HepG2 (cell line): Measurements from ENCODE around the gene CISTR. TPM values are rescaled to one million over a fixed set of nuclear protein-coding genes. Genes with fewer than 3 reads are reported as not detected.

ENCODE experiments used
- ATAC-seq: fragments of 200-7000 bp; cut with Tn5 transposase; 3 replicates; pipeline ENCODE4 v1.9.1; 2020; ENCODE audit warnings: mild to moderate bottlenecking, moderate library complexity
- BruUV-seq: library from RNA; stranded (reverse); fragments of 400-500 nt; replicated peaks from 2 replicates; lab custom pipeline; 2021; lab: Mats Ljungman, UMichigan
- CTCF ChIA-PET: fragments of 300-600 bp; formaldehyde crosslinking; extraction: SDS; loops from one replicate; lab custom pipeline; 2021; ENCODE audit warnings: low total read pairs, inconsistent platforms, low intra/inter-chr PET ratio; lab: Yijun Ruan, JAX
- POLR2A ChIA-PET: fragments of 350-600 bp; sonication (Branson Sonifier 250); formaldehyde crosslinking; loops from one replicate; lab custom pipeline; 2020; ENCODE audit warnings: antibody characterized with exemption, inconsistent platforms; lab: Yijun Ruan, JAX
- DNase-seq: peaks from one replicate; pipeline ENCODE4 v3.0.0-alpha.2; 2015; ENCODE audit warnings: low spot score
- FAIRE-seq: peaks from 3 replicates; lab custom pipeline; 2011; peaks lifted over from hg19 to GRCh38; lab: Jason Lieb, UNC
- H2AFZ ChIP-seq: one replicate; pipeline ENCODE4 v1.6.1; 2011; ENCODE audit warnings: low read length, inconsistent platforms
- H3K27ac ChIP-seq: fragments of 300-600 bp; 3 replicates; pipeline ENCODE4 v1.8.0; 2011; ENCODE audit warnings: mixed run types, mild to moderate bottlenecking, mixed read lengths, low read length, inconsistent platforms; ENCODE audit not compliant: insufficient read depth; ENCODE audit errors: extremely low read length
- H3K27me3 ChIP-seq, 2 experiments: fragments of 200-600 bp in 1 of 2; 2 replicates in 1 of 2; 3 replicates in 1 of 2; pipeline versions ENCODE4 v1.6.0 to v1.8.0; 2011; ENCODE audit warnings: low read length in 2 of 2, mild to moderate bottlenecking in 2 of 2, moderate library complexity in 2 of 2, inconsistent platforms in 1 of 2; ENCODE audit not compliant: insufficient read depth in 2 of 2, control insufficient read depth in 1 of 2
- H3K36me3 ChIP-seq, 2 experiments: fragments of 200-600 bp in 1 of 2; replicated peaks in 1 of 2; 2 replicates in 1 of 2; 3 replicates in 1 of 2; pipeline versions ENCODE4 v1.5.1 to v1.8.0; 2011; ENCODE audit warnings: low read length in 2 of 2, inconsistent platforms in 1 of 2; ENCODE audit not compliant: insufficient read depth in 2 of 2, control insufficient read depth in 1 of 2
- H3K4me1 ChIP-seq: 2 replicates; pipeline ENCODE4 v1.5.1; 2012; ENCODE audit warnings: low read length, inconsistent platforms; ENCODE audit not compliant: insufficient read depth
- H3K4me2 ChIP-seq: 2 replicates; pipeline ENCODE4 v1.6.0; 2011; ENCODE audit warnings: low read depth, low read length, inconsistent platforms
- H3K4me3 ChIP-seq, 3 experiments: fragments of 200-600 bp in 1 of 3; sonication (generic), shearing (Covaris generic) in 1 of 3; replicated peaks in 1 of 3; 2 replicates each; pipeline ENCODE4 v1.5.1; 2011 to 2016; ENCODE audit warnings: low read length in 3 of 3, inconsistent platforms in 2 of 3, low read depth in 2 of 3, mild to moderate bottlenecking in 2 of 3, control low read depth in 1 of 3, mixed read lengths in 1 of 3; ENCODE audit not compliant: insufficient read depth in 1 of 3
- H3K79me2 ChIP-seq: one replicate; pipeline ENCODE4 v1.6.1; 2011; ENCODE audit warnings: low read length, inconsistent platforms; ENCODE audit not compliant: insufficient read depth
- H3K9ac ChIP-seq: 2 replicates; pipeline ENCODE4 v1.6.0; 2011; ENCODE audit warnings: mild to moderate bottlenecking, low read depth, low read length, inconsistent platforms; ENCODE audit not compliant: insufficient read depth
- H3K9me3 ChIP-seq: 2 replicates; pipeline ENCODE4 v1.5.1; 2012; ENCODE audit warnings: mild to moderate bottlenecking, low read length
- H4K20me1 ChIP-seq: 2 replicates; pipeline ENCODE4 v1.6.0; 2011; ENCODE audit warnings: inconsistent platforms, mild to moderate bottlenecking, low read length, moderate library complexity; ENCODE audit not compliant: insufficient read depth
- ARID2 ChIP-seq: sonication (generic); formaldehyde crosslinking; IDR thresholded peaks from 2 replicates; pipeline ENCODE4 v1.8.1; 2022; ENCODE audit warnings: mild to moderate bottlenecking, missing genetic modification reagents, borderline replicate concordance
- FOXK1 ChIP-seq: sonication (generic); formaldehyde crosslinking; IDR thresholded peaks from 2 replicates; pipeline ENCODE4 v1.4.0; 2020; ENCODE audit warnings: low read depth, missing genetic modification reagents, borderline replicate concordance
- GTF2F1 ChIP-seq: fragments of 150-350 bp; IDR thresholded peaks from 2 replicates; pipeline ENCODE4 v1.6.1; 2014; ENCODE audit warnings: low read length
- HNRNPL ChIP-seq: fragments of 200-400 bp; formaldehyde crosslinking; IDR thresholded peaks from 2 replicates; pipeline ENCODE4 v1.6.1; 2017; ENCODE audit warnings: mild to moderate bottlenecking, low read depth, low read length
- ISL2 ChIP-seq: sonication (generic); formaldehyde crosslinking; IDR thresholded peaks from 2 replicates; pipeline ENCODE4 v1.5.0; 2020; ENCODE audit warnings: missing genetic modification reagents
- KLF15 ChIP-seq: sonication (generic); formaldehyde crosslinking; IDR thresholded peaks from 2 replicates; pipeline ENCODE4 v1.8.1; 2023; ENCODE audit warnings: borderline replicate concordance, mild to moderate bottlenecking, inconsistent platforms, missing genetic modification reagents, mixed read lengths
- MAF1 ChIP-seq: sonication (generic); formaldehyde crosslinking; IDR thresholded peaks from 2 replicates; pipeline ENCODE4 v1.5.0; 2020; ENCODE audit warnings: missing genetic modification reagents, borderline replicate concordance
- MAZ ChIP-seq, 2 experiments: sonication (generic) in 1 of 2; formaldehyde crosslinking in 1 of 2; IDR thresholded peaks; 2 replicates each; pipeline versions ENCODE4 v1.5.0 to v1.6.1; 2012 to 2020; ENCODE audit warnings: low read depth in 2 of 2, mild to moderate bottlenecking in 2 of 2, borderline replicate concordance in 1 of 2, improper control_type of control experiment in 1 of 2, low read length in 1 of 2, missing genetic modification reagents in 1 of 2, moderate library complexity in 1 of 2
- NFKB2 ChIP-seq: sonication (generic); formaldehyde crosslinking; IDR thresholded peaks from 2 replicates; pipeline ENCODE4 v1.4.0; 2020; ENCODE audit warnings: missing genetic modification reagents, borderline replicate concordance
- SAP130 ChIP-seq: IDR thresholded peaks from 2 replicates; pipeline ENCODE4 v1.6.1; 2016; ENCODE audit warnings: low read depth
- TEAD2 ChIP-seq: sonication (generic); formaldehyde crosslinking; IDR thresholded peaks from 2 replicates; pipeline ENCODE4 v1.9.0; 2021; ENCODE audit warnings: missing genetic modification reagents
- ZNF678 ChIP-seq: sonication (generic); formaldehyde crosslinking; IDR thresholded peaks from 2 replicates; pipeline ENCODE4 v1.4.0; 2020; ENCODE audit warnings: mild to moderate bottlenecking, missing genetic modification reagents
- ZNF766 ChIP-seq: sonication (generic); formaldehyde crosslinking; IDR thresholded peaks from 2 replicates; pipeline ENCODE4 v1.5.0; 2020; ENCODE audit warnings: missing genetic modification reagents, borderline replicate concordance
- ZNF891 ChIP-seq: sonication (generic); formaldehyde crosslinking; IDR thresholded peaks from 2 replicates; pipeline ENCODE4 v1.5.0; 2020; ENCODE audit warnings: mild to moderate bottlenecking, missing genetic modification reagents
- WGBS: methylation state at CpG from one replicate; pipeline ENCODE4 v1.1.6; 2017; ENCODE audit warnings: low lambda C conversion rate; 5-methylcytosine and 5-hydroxymethylcytosine counted together
- in situ Hi-C: cut with HindIII; loops from 2 replicates; pipeline ENCODE4 v1.10.0; 2017; ENCODE audit warnings: low pct_unique_long_range_greater_than_20kb; ENCODE audit not compliant: extremely low pct_ligation_motif_present
- intact Hi-C: fragments of 100-400 bp; cut with micrococcal nuclease; formaldehyde crosslinking; loops from one replicate; pipeline ENCODE4 v1.10.0; 2022; ENCODE audit not compliant: unreplicated experiment
- polyA plus RNA-seq, 8 experiments: library from polyadenylated mRNA; depleted of rRNA in 3 of 8; stranded (reverse) in 7 of 8; unstranded in 1 of 8; fragments of >200 nt; fragmentation: Illumina TruSeq in 4 of 8; extraction: Trizol in 4 of 8; gene quantifications; 2 replicates each; pipeline versions ENCODE4 v1.2.1 to v1.2.3, GENCODE V29; 2011 to 2016; ENCODE audit warnings: low read depth in 4 of 8, missing spikeins in 1 of 8, mixed read lengths in 1 of 8; ENCODE audit not compliant: insufficient read depth in 1 of 8
- total RNA-seq, 5 experiments: library from RNA; depleted of rRNA; stranded (reverse); fragments of >200 nt; fragmentation: Illumina TruSeq; extraction: Trizol; gene quantifications; 2 replicates each; pipeline ENCODE4 v1.2.3, GENCODE V29; 2016; ENCODE audit warnings: low read depth in 1 of 5
- TF ChIP-seq, protein P1 (sequence below): IDR thresholded peaks from 2 replicates; pipeline ENCODE4 v1.4.0; 2020; ENCODE audit warnings: mild to moderate bottlenecking, missing genetic modification reagents
- TF ChIP-seq, protein P2 (sequence below): sonication (generic); formaldehyde crosslinking; IDR thresholded peaks from 2 replicates; pipeline ENCODE4 v1.4.0; 2020; ENCODE audit warnings: missing genetic modification reagents

Gene CISTR
- total and polyA plus RNA-seq, 2 of the 13 experiments (the other 11 are each of a cell fraction or from before 2014, with no cell fraction given), result not detected

DNA sequence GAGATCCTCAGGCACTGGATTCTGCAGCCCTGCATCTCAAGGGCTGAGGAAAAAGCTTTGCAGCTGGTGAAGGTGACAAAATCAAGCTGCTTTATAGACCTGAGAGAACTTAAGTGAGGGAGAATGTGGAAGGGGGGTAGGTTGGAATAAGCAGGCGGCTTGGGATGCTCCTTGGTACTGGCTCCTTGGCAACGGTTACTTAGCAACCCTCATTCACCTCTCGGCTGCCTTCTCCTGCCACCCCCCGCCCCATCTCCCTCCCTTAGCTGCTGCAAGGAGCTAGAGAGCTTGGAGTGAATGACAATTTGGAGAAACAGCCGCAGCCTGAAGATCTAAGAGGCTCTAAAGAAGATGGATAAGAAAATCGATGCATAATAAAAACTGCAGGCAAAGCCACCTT, 44.1 kb upstream of the CISTR start:
- DNase-seq, result no peak
- ATAC-seq, result no peak
- no peak overlapping the region for H3K4me2 ChIP-seq
- BruUV-seq, result no TSS peak
- H3K36me3 ChIP-seq, result no peaks in the 10 kb centered on the region
- H3K79me2 ChIP-seq, result no peaks in the 10 kb centered on the region
- no peaks in the 10 kb centered on the region for H3K9me3 ChIP-seq
- intact Hi-C loops, result no loop called here
- H3K4me1 ChIP-seq, result peaks cover 36% of the 10 kb centered on the region
- no peak overlapping the region for H2AFZ ChIP-seq
- FAIRE-seq, result no peak
- no peaks in the 10 kb centered on the region for H4K20me1 ChIP-seq
- no peak overlapping the region for H3K27ac ChIP-seq
- H3K27me3 ChIP-seq, result no peaks in the 10 kb centered on the region; a peak in 1 of 5 replicates
- WGBS, result 71% methylated on average over 6 of the region's 6 CpGs
- H3K4me3 ChIP-seq, result no peak overlapping the region
- in situ Hi-C loops, result loop anchor here (25.0 kb wide), 1 partner anchor 141 kb away; the partner anchor contains the start of gene HOXC13
- CTCF ChIA-PET, result no interaction called here
- POLR2A ChIA-PET, result no interaction called here
- no peak overlapping the region for H3K9ac ChIP-seq
- TF ChIP-seq NFKB2 (CRISPR knock-in tag) (no peak), GTF2F1 (no peak), SAP130 (CRISPR knock-in tag) (no peak), ARID2 (CRISPR knock-in tag) (no peak), MAZ (IDR thresholded peaks at IDR 0.05; ENCODE audit: borderline replicate concordance, low read depth, low read length) (no peak), MAZ (CRISPR knock-in tag; IDR thresholded peaks at IDR 0.05; ENCODE audit: low read depth) (no peak), ZNF766 (CRISPR knock-in tag) (no peak), FOXK1 (no peak), KLF15 (no peak), ISL2 (no peak), ZNF678 (CRISPR knock-in tag) (no peak), TEAD2 (no peak), MAF1 (CRISPR knock-in tag) (no peak), ZNF891 (CRISPR knock-in tag) (no peak), HNRNPL (no peak)
- TF ChIP-seq, protein P1, sequence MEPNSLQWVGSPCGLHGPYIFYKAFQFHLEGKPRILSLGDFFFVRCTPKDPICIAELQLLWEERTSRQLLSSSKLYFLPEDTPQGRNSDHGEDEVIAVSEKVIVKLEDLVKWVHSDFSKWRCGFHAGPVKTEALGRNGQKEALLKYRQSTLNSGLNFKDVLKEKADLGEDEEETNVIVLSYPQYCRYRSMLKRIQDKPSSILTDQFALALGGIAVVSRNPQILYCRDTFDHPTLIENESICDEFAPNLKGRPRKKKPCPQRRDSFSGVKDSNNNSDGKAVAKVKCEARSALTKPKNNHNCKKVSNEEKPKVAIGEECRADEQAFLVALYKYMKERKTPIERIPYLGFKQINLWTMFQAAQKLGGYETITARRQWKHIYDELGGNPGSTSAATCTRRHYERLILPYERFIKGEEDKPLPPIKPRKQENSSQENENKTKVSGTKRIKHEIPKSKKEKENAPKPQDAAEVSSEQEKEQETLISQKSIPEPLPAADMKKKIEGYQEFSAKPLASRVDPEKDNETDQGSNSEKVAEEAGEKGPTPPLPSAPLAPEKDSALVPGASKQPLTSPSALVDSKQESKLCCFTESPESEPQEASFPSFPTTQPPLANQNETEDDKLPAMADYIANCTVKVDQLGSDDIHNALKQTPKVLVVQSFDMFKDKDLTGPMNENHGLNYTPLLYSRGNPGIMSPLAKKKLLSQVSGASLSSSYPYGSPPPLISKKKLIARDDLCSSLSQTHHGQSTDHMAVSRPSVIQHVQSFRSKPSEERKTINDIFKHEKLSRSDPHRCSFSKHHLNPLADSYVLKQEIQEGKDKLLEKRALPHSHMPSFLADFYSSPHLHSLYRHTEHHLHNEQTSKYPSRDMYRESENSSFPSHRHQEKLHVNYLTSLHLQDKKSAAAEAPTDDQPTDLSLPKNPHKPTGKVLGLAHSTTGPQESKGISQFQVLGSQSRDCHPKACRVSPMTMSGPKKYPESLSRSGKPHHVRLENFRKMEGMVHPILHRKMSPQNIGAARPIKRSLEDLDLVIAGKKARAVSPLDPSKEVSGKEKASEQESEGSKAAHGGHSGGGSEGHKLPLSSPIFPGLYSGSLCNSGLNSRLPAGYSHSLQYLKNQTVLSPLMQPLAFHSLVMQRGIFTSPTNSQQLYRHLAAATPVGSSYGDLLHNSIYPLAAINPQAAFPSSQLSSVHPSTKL (CRISPR knock-in tag), result no peak
- TF ChIP-seq, protein P2, sequence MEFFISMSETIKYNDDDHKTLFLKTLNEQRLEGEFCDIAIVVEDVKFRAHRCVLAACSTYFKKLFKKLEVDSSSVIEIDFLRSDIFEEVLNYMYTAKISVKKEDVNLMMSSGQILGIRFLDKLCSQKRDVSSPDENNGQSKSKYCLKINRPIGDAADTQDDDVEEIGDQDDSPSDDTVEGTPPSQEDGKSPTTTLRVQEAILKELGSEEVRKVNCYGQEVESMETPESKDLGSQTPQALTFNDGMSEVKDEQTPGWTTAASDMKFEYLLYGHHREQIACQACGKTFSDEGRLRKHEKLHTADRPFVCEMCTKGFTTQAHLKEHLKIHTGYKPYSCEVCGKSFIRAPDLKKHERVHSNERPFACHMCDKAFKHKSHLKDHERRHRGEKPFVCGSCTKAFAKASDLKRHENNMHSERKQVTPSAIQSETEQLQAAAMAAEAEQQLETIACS (CRISPR knock-in tag), result no peak
